ENCODE results near the gene ARMC12. TPM values are rescaled to one million over a fixed set of nuclear protein-coding genes. Genes with fewer than 3 reads are reported as not detected.

ARMC12 gene
- total RNA-seq, 4 donors from 2014 or later, result 0.68 to 1.5 TPM; not detected in 2

- in situ Hi-C loops (cut with MboI; ENCODE audit: low pct_ligation_motif_present in 1 of 4, low pct_unique_long_range_greater_than_20kb in 1 of 4, low sequenced_read_pairs in 3 of 4), result loop anchor here in 3 of 4 donors (5.0 to 25.0 kb wide), 4 partner anchors 37 to 392 kb away; partner anchors contain the start of gene PPARD (in 1 of the 3)
- no peak overlapping the region for H3K4me3 ChIP-seq
- no peaks in the 10 kb centered on the region for H3K9me3 ChIP-seq
- H3K4me1 ChIP-seq, result peaks cover 75 to 91% (median 86%) of the 10 kb centered on the region in 4 donors
- no peaks in the 10 kb centered on the region for H3K27me3 ChIP-seq
- whole genome bisulfite sequencing, 2 donors (ENCODE audit: low coverage in 1 of 2), result 27 to 48% methylated on average over 2 of the region's 2 CpGs
- intact Hi-C loops (cut with DNase I; ENCODE audit: low total_unique reads), result no loop called here
- peak overlapping the region; percentile 99 to 100 (median 100) for H3K27ac ChIP-seq
- H3K36me3 ChIP-seq, result no peaks in the 10 kb centered on the region
- peak in 2 of 5 experiments; percentile 32 to 40 for TF ChIP-seq CTCF (IDR thresholded peaks at IDR 0.05)
- TF ChIP-seq POLR2AphosphoS5 (IDR thresholded peaks at IDR 0.05), result peak; percentile 30 to 90 (median 87)
- peak; percentile 76 for TF ChIP-seq POLR2A (IDR thresholded peaks at IDR 0.05)
- TF ChIP-seq EP300 (IDR thresholded peaks at IDR 0.05; ENCODE audit: low read depth), result peak; percentile 97
- peak; percentile 69 for DNase-seq
These were observed 7.1 kb upstream of the ARMC12 start for GRCh38 chr6:35729722-35730121.

DNA sequence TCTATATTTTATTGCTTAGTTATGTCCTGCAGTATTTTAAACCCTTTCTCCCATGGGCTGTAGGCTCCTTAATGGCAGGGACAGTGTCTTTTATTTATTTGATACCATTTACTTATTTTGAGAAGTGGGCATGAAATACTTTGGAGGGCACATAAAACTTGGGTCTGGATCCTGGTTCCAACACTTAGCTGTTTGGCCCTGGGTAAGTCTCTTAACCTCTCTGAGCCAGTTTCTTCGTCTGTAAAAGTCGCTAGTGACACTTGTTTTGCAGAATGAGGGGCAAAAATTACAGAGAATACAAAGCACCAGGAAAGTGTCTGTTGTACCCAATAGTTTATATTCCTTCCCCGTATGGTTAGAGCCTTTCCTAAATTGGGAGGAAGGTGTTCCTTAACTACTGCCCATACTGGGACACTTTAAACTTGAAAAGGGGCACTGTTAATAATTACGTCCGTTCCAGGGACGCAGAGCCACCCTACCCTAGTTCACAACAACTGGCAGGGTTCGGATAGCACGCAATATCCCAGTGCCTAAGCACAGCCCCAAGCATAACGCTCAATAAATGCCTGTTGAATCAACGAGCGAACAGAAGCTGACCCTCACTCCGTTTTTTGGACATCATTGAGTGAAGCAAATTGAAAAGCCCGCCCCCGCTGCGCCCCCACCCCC is 6.0 kb upstream of the ARMC12 start:
- no peak for TF ChIP-seq POLR2AphosphoS5 (IDR thresholded peaks at IDR 0.05)
- no peak for TF ChIP-seq CTCF (IDR thresholded peaks at IDR 0.05)
- Histone ChIP-seq H3K36me3 (no peaks in the 10 kb centered on the region), H3K4me3 (peak overlapping the region in 2 of 4 donors; percentile 57 to 63), H3K4me1 (peaks cover 66 to 91% (median 82%) of the 10 kb centered on the region in 4 donors), H3K27ac (peak overlapping the region; percentile 99 to 100 (median 100)), H3K27me3 (no peaks in the 10 kb centered on the region), H3K9me3 (no peaks in the 10 kb centered on the region)
- intact Hi-C loops (cut with DNase I; ENCODE audit: low total_unique reads) (no loop called here), in situ Hi-C loops (cut with MboI; ENCODE audit: low pct_ligation_motif_present in 1 of 4, low pct_unique_long_range_greater_than_20kb in 1 of 4, low sequenced_read_pairs in 3 of 4) (loop anchor here in 3 of 4 donors (5.0 to 25.0 kb wide), 4 partner anchors 39 to 394 kb away; partner anchors contain the start of gene PPARD (in 1 of the 3))
- DNase-seq, result no peak
- WGBS, 2 donors (ENCODE audit: low coverage in 1 of 2), result 11% methylated on average over 12 of the region's 15 CpGs; no CpG with 5 or more reads in 1 of the 2 donors

GRCh38 chr6:35731414-35731735 is 5.5 kb upstream of the ARMC12 start:
- 1% methylated on average over 17 of the region's 23 CpGs; no CpG with 5 or more reads in 1 of the 2 donors for WGBS, 2 donors (ENCODE audit: low coverage in 1 of 2)
- Histone ChIP-seq H3K4me3 (peak overlapping the region; percentile 50 to 63 (median 56)), H3K36me3 (no peaks in the 10 kb centered on the region), H3K4me1 (peaks cover 63 to 91% (median 82%) of the 10 kb centered on the region in 4 donors), H3K9me3 (no peaks in the 10 kb centered on the region), H3K27ac (peak overlapping the region; percentile 99 to 100 (median 100)), H3K27me3 (no peaks in the 10 kb centered on the region)
- in situ Hi-C loops (cut with MboI; ENCODE audit: low pct_ligation_motif_present in 1 of 4, low pct_unique_long_range_greater_than_20kb in 1 of 4, low sequenced_read_pairs in 3 of 4) (loop anchor here in 3 of 4 donors (5.0 to 25.0 kb wide), 4 partner anchors 39 to 394 kb away; partner anchors contain the start of gene PPARD (in 1 of the 3)), intact Hi-C loops (cut with DNase I; ENCODE audit: low total_unique reads) (no loop called here)
- peak; percentile 98 for DNase-seq
- no peak for TF ChIP-seq EP300 (IDR thresholded peaks at IDR 0.05; ENCODE audit: low read depth)
- peak; percentile 75 for TF ChIP-seq POLR2A (IDR thresholded peaks at IDR 0.05)
- peak in 1 of 5 experiments; percentile 8 for TF ChIP-seq CTCF (IDR thresholded peaks at IDR 0.05)
- TF ChIP-seq POLR2AphosphoS5 (IDR thresholded peaks at IDR 0.05), result peak; percentile 87 to 92 (median 90)

DNA sequence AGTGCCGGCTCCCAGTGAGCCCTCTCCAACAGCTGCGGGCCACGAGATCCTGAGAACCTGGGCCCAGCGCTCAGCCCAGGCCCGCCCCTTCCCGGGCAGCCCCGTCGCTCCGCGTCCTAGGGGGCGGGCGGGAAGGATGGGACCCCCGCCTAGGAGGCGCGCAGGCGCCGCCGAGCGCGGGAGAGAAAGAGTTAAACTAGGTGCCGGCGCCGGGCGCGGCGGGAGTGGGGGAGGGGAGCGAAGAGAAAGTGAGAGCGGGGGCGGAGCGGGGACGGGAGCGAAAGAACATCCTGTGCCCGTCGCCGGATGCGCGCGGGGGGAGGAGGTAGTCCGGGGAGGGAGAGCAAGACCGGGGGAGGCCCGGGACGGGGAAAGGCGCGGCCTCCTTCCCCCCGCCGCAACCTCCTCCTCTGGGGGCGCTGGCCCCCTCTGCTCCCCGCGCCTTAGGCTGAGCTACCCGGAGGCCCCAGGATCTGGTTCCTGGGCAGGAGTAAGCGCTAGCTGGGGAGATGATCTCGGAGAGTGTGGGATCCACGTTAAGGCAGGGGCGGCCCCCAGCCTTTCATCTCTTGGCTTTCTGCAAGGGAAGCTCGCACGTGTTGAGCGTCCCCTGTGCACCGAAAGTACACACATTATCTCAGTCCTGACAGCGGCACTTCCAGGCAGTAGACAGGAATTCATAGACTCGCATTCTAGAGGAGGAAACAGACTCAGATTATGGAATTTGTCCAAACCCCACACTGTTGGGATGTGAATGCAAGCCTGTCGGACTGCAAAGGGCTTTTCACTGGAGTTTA is 4.9 kb upstream of the ARMC12 start:
- no peaks in the 10 kb centered on the region for H3K9me3 ChIP-seq
- H3K36me3 ChIP-seq, result no peaks in the 10 kb centered on the region
- H3K27me3 ChIP-seq, result no peaks in the 10 kb centered on the region
- peak; percentile 99 for DNase-seq
- in situ Hi-C loops (cut with MboI; ENCODE audit: low pct_ligation_motif_present in 1 of 4, low pct_unique_long_range_greater_than_20kb in 1 of 4, low sequenced_read_pairs in 3 of 4) (loop anchor here in 3 of 4 donors (5.0 to 25.0 kb wide), 4 partner anchors 40 to 395 kb away; partner anchors contain the start of gene PPARD (in 1 of the 3)), intact Hi-C loops (cut with DNase I; ENCODE audit: low total_unique reads) (loop anchor here (1.0 kb wide), 1 partner anchor 130 kb away; no protein-coding TSS in a partner anchor)
- H3K4me1 ChIP-seq, result peaks cover 57 to 89% (median 78%) of the 10 kb centered on the region in 4 donors
- 0 to 1% methylated on average over 8 to 33 of the region's 61 CpGs for WGBS, 2 donors (ENCODE audit: low coverage in 1 of 2)
- H3K27ac ChIP-seq, result peak overlapping the region; percentile 99 to 100 (median 100)
- peak; percentile 65 for TF ChIP-seq POLR2A (IDR thresholded peaks at IDR 0.05)
- TF ChIP-seq EP300 (IDR thresholded peaks at IDR 0.05; ENCODE audit: low read depth), result peak; percentile 99
- TF ChIP-seq CTCF (IDR thresholded peaks at IDR 0.05), result peak in 2 of 5 experiments; percentile 8 to 16
- TF ChIP-seq POLR2AphosphoS5 (IDR thresholded peaks at IDR 0.05), result peak; percentile 73 to 89 (median 82)
- H3K4me3 ChIP-seq, result peak overlapping the region; percentile 50 to 63 (median 56)

All from transverse colon (tissue), 4 donors.